Lung (tissue), 12 donors: ENCODE results near the gene ADORA3. TPM values are rescaled to one million over a fixed set of nuclear protein-coding genes. Genes with fewer than 3 reads are reported as not detected.

ENCODE experiments used
- ATAC-seq: fragments of 200-7000 bp; cut with Tn5 transposase; one replicate; pipeline ENCODE4 v1.9.1; 2020; ENCODE audit warnings: moderate number of reproducible peaks; ENCODE audit not compliant: insufficient read depth, low FRiP score
- DNase-seq, 3 donors: peaks; one replicate each; pipeline ENCODE4 v3.0.0-alpha.2; 2013 to 2017
- H3K27ac ChIP-seq, 2 donors: one replicate each; pipeline ENCODE4 v1.5.1; 2013; ENCODE audit warnings: mild to moderate bottlenecking in 2 of 2, moderate library complexity in 2 of 2, control low read depth in 1 of 2, inconsistent platforms in 1 of 2, low read depth in 1 of 2, low read length in 1 of 2
- H3K27me3 ChIP-seq, 3 donors: one replicate each; pipeline ENCODE4 v1.5.1; 2013; ENCODE audit warnings: low read length in 2 of 3; ENCODE audit not compliant: control insufficient read depth in 3 of 3, insufficient read depth in 3 of 3
- H3K36me3 ChIP-seq, 4 donors: one replicate each; pipeline ENCODE4 v1.5.1; 2013; ENCODE audit warnings: low read length in 4 of 4, mild to moderate bottlenecking in 1 of 4, moderate library complexity in 1 of 4; ENCODE audit not compliant: control insufficient read depth in 4 of 4, insufficient read depth in 4 of 4
- H3K4me1 ChIP-seq, 5 donors: one replicate each; pipeline ENCODE4 v1.5.1; 2013; ENCODE audit warnings: low read length in 5 of 5, mild to moderate bottlenecking in 2 of 5, moderate library complexity in 1 of 5; ENCODE audit not compliant: control insufficient read depth in 5 of 5, insufficient read depth in 5 of 5
- H3K4me3 ChIP-seq: one replicate; pipeline ENCODE4 v1.5.1; 2013; ENCODE audit warnings: mild to moderate bottlenecking, control low read depth, moderate library complexity
- H3K9ac ChIP-seq, 2 donors: one replicate each; pipeline ENCODE4 v1.5.1; 2013; ENCODE audit warnings: low read length in 2 of 2, control low read depth in 1 of 2; ENCODE audit not compliant: insufficient read depth in 1 of 2
- H3K9me3 ChIP-seq, 4 donors: one replicate each; pipeline ENCODE4 v1.5.1; 2013; ENCODE audit warnings: low read length in 3 of 4, mild to moderate bottlenecking in 1 of 4, moderate library complexity in 1 of 4; ENCODE audit not compliant: control insufficient read depth in 4 of 4, insufficient read depth in 3 of 4
- WGBS, 2 donors: extraction: QIAGEN DNeasy Blood & Tissue Kit; methylation state at CpG; one replicate each; pipeline ENCODE4 v1.1.7; 2013; 5-methylcytosine and 5-hydroxymethylcytosine counted together
- polyA plus RNA-seq, 2 donors: library from polyadenylated mRNA; stranded (reverse); fragments of 200-250 nt; gene quantifications; one replicate each; pipeline ENCODE4 v1.2.1, GENCODE V29; 2013
- total RNA-seq, 2 donors: library from RNA; depleted of rRNA in 1 of 2; stranded (reverse); fragments of >200 nt in 1 of 2; gene quantifications; one replicate each; pipeline ENCODE4 v1.2.1, GENCODE V29; 2014 to 2021
- TF ChIP-seq, protein P1 (sequence below): IDR thresholded peaks from 2 replicates; pipeline ENCODE4 v1.5.1; 2012; ENCODE audit warnings: mild to moderate bottlenecking; ENCODE audit errors: control extremely low read depth, extremely low read depth
- donor health status: control.
- donor health status: control.
- donor health status: Bipolar disorder and iron deficiency.
- donor health status: healthy.
- donor health status: DM: yes; HTN: yes; CAD: no.

The ADORA3 gene
- total and polyA plus RNA-seq, 4 donors, result 1.1 to 10.3 (median 3.9) TPM

DNA sequence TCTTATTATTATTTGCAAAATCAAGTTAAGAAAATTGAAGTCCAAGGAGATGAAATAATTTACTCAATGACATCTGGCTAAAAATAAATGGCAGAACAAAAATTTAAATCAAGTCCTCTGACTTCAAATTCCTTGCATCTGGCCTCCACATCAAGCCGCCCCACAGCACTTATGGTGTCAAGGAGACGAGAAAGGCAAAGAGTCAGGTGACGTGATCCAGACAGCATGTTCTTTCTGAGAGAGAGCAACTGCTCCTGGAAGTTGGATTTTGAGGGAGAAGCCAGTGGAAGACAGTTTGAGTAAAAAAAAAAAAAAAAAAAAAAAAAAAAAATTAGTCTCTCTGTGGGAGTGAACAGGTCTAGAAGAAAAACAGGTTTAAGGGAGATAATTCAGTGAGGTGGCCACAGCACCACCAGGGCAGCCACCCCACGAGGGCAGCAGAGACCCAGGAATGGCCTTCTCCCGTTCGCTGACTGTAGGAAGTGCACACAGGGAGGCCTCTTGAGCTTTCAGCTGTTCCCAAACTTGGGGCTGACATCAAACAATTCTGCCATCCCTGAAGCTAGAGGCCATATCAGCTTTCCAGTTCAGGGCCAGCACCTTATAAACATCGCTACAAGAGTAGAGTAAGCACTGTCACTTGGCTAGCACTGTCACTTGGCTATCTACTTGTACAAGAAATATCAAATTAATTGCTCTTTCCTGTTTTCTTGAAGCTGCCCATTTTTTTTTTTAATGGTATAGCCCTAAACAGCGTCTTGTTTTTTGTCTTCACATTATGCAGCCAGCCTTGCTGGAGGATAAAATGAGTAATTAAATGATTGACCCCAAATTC is 21.8 kb downstream of the ADORA3 start:
- Histone ChIP-seq H3K9me3 (no peaks in the 10 kb centered on the region), H3K4me3 (no peak overlapping the region), H3K9ac (peak overlapping the region in 1 of 2 donors; percentile 27), H3K4me1 (peaks cover 0 to 4% (median 2%) of the 10 kb centered on the region in 5 donors), H3K36me3 (peaks cover 0 to 5% (median 0%) of the 10 kb centered on the region in 4 donors), H3K27me3 (no peaks in the 10 kb centered on the region), H3K27ac (no peak overlapping the region)
- DNase-seq (peak; percentile 83 to 87 (median 87)), ATAC-seq (peak; percentile 85)
- 36% methylated on average over 8 of the region's 8 CpGs for WGBS, 2 donors
- TF ChIP-seq, protein P1, sequence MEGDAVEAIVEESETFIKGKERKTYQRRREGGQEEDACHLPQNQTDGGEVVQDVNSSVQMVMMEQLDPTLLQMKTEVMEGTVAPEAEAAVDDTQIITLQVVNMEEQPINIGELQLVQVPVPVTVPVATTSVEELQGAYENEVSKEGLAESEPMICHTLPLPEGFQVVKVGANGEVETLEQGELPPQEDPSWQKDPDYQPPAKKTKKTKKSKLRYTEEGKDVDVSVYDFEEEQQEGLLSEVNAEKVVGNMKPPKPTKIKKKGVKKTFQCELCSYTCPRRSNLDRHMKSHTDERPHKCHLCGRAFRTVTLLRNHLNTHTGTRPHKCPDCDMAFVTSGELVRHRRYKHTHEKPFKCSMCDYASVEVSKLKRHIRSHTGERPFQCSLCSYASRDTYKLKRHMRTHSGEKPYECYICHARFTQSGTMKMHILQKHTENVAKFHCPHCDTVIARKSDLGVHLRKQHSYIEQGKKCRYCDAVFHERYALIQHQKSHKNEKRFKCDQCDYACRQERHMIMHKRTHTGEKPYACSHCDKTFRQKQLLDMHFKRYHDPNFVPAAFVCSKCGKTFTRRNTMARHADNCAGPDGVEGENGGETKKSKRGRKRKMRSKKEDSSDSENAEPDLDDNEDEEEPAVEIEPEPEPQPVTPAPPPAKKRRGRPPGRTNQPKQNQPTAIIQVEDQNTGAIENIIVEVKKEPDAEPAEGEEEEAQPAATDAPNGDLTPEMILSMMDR, result peak; percentile 86

DNA sequence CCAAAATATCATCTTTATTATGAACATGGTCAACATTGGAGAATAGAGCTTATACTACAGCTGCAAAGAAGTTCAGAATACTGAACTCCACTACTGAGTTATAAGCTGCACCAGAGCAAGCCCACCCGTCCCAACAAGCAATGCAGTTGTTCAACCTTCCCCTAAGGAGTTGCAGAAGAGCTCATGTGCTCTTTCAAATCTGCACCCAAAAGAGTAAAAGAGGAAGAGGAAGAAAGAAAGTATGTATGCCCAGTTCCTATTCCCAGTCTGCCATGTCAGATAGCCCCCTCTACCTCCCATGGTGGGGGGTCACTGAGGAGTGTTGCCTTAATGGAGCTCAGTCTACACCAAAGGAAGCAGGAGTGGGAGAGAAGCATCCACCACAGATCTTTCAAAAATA is 22.8 kb downstream of the ADORA3 start:
- Histone ChIP-seq H3K4me3 (no peak overlapping the region), H3K36me3 (peaks cover 0 to 5% (median 0%) of the 10 kb centered on the region in 4 donors), H3K9ac (no peak overlapping the region), H3K27me3 (no peaks in the 10 kb centered on the region), H3K4me1 (peaks cover 0 to 5% (median 2%) of the 10 kb centered on the region in 5 donors), H3K9me3 (no peaks in the 10 kb centered on the region), H3K27ac (peak overlapping the region in 1 of 2 donors; percentile 24)
- 41 to 51% methylated on average over 1 of the region's 1 CpG for whole genome bisulfite sequencing, 2 donors
- TF ChIP-seq, protein P1, result no peak
- DNase-seq (no peak), ATAC-seq (no peak)

- 23 to 43% methylated on average over 2 of the region's 2 CpGs for WGBS, 2 donors
- H3K27me3 ChIP-seq, result no peaks in the 10 kb centered on the region
- no peak for DNase-seq
These were observed 26.6 kb downstream of the ADORA3 start for GRCh38 chr1:111476761-111477309.

More at GRCh38 chr1:111476761-111477309, 26.6 kb downstream of the ADORA3 start:
- peaks cover 0 to 10% (median 1%) of the 10 kb centered on the region in 5 donors for H3K4me1 ChIP-seq
- no peak overlapping the region for H3K9ac ChIP-seq
- H3K9me3 ChIP-seq, result no peaks in the 10 kb centered on the region
- TF ChIP-seq, protein P1, result no peak
- H3K4me3 ChIP-seq, result no peak overlapping the region
- H3K27ac ChIP-seq, result peak overlapping the region in 1 of 2 donors; percentile 39
- H3K36me3 ChIP-seq, result peaks cover 0 to 8% (median 6%) of the 10 kb centered on the region in 4 donors
- ATAC-seq, result no peak
